Gastroesophageal sphincter (tissue), 2 donors: ENCODE measurements around the gene SYCE1.

Source experiments
- EP300 ChIP-seq: sonication (generic); formaldehyde crosslinking; IDR thresholded peaks from one replicate; pipeline ENCODE4 v1.6.1; 2017; ENCODE audit warnings: antibody characterized with exemption, mild to moderate bottlenecking
- POLR2A ChIP-seq, 2 donors: fragments of 450-650 bp; IDR thresholded peaks; one replicate each; pipeline ENCODE4 v1.6.1; 2017; ENCODE audit warnings: antibody characterized with exemption in 2 of 2, mild to moderate bottlenecking in 2 of 2, moderate library complexity in 1 of 2

DNA sequence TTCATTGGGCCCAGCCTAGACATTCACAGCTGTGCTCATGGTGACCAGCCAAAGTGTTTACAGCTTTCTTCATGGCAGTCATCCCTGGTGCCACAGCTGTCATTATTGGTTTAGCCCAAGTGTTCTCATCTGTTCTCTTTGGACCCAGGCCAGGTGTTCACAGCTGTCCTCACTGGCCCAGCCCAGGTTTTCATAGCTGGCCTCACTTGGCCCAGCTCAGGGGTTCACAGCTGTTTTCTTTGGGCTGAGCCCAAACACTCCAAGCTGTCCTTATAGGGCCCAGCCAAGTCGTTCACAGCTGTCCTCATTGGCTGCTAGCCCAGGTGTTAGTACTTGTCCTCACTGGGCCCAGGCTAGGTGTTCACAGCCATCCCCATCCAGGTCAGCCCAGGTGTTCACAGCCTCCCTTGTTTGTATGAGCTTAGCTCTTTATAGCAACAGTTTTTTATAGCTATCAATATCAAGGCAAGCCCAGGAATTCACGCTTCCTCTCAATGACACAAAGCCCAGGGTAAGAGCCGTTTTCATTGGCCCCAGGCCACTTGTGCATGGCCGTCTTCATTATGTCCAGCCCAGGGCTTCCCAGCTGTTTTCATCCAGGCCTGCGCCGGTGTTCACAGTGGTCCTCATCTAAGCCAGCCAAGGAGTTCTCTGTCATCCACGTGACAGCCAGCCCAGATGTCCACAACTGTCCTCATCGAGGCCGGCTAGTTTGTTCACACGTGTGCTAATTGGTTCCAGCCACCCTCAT, 49.6 kb upstream of the SYCE1 start:
- TF ChIP-seq POLR2A (IDR thresholded peaks at IDR 0.05) (no peak), EP300 (no peak)
